ENCODE measurements around the gene PAWR. TPM values are rescaled to one million over a fixed set of nuclear protein-coding genes. Genes with fewer than 3 reads are reported as not detected.

The PAWR gene
- total RNA-seq, 4 donors from 2014 or later: 86.7 to 174 (median 95.8) TPM

GRCh38 chr12:79559591-79559990 is 131.2 kb downstream of the PAWR start:
- Histone ChIP-seq H3K27me3 (no peaks in the 10 kb centered on the region), H3K27ac (no peak overlapping the region), H3K4me1 (peaks cover 0 to 22% (median 1%) of the 10 kb centered on the region in 4 donors), H3K4me3 (no peak overlapping the region), H3K9me3 (peaks cover 0 to 6% (median 0%) of the 10 kb centered on the region in 4 donors), H3K36me3 (peaks cover 0 to 6% (median 0%) of the 10 kb centered on the region in 3 donors)
- no peak for DNase-seq
- no peak for TF ChIP-seq CTCF (IDR thresholded peaks at IDR 0.05)
- no peak for TF ChIP-seq POLR2A (IDR thresholded peaks at IDR 0.05)

GRCh38 chr12:79558924-79559469 is 131.8 kb downstream of the PAWR start:
- H3K27me3 ChIP-seq: no peaks in the 10 kb centered on the region
- no peak for DNase-seq
- TF ChIP-seq CTCF (IDR thresholded peaks at IDR 0.05): no peak
- TF ChIP-seq POLR2A (IDR thresholded peaks at IDR 0.05): no peak
- peaks cover 0 to 22% (median 1%) of the 10 kb centered on the region in 4 donors for H3K4me1 ChIP-seq
- H3K9me3 ChIP-seq: peaks cover 0 to 6% (median 0%) of the 10 kb centered on the region in 4 donors
- H3K36me3 ChIP-seq: peaks cover 0 to 6% (median 0%) of the 10 kb centered on the region in 3 donors
- H3K27ac ChIP-seq: no peak overlapping the region
- no peak overlapping the region for H3K4me3 ChIP-seq

- Histone ChIP-seq H3K4me1 (peaks cover 0 to 22% (median 1%) of the 10 kb centered on the region in 4 donors), H3K4me3 (no peak overlapping the region), H3K27me3 (no peaks in the 10 kb centered on the region), H3K9me3 (peaks cover 0 to 6% (median 0%) of the 10 kb centered on the region in 4 donors), H3K27ac (no peak overlapping the region), H3K36me3 (peaks cover 0 to 10% (median 0%) of the 10 kb centered on the region in 3 donors)
- no peak for DNase-seq
- no peak for TF ChIP-seq CTCF (IDR thresholded peaks at IDR 0.05)
- no peak for TF ChIP-seq POLR2A (IDR thresholded peaks at IDR 0.05)
Observed at GRCh38 chr12:79557690-79558315, 133.0 kb downstream of the PAWR start.

- TF ChIP-seq CTCF (IDR thresholded peaks at IDR 0.05) (peak in 4 of 6 experiments; percentile 26 to 86 (median 84)), POLR2A (IDR thresholded peaks at IDR 0.05) (no peak)
- Histone ChIP-seq H3K36me3 (peaks cover 0 to 6% (median 0%) of the 10 kb centered on the region in 3 donors), H3K9me3 (no peaks in the 10 kb centered on the region), H3K27me3 (no peaks in the 10 kb centered on the region), H3K27ac (peak overlapping the region in 1 of 4 donors; percentile 35), H3K4me1 (peaks cover 0 to 19% (median 1%) of the 10 kb centered on the region in 4 donors), H3K4me3 (no peak overlapping the region)
- DNase-seq: no peak
Observed at GRCh38 chr12:79555028-79555925, 135.5 kb downstream of the PAWR start.

GRCh38 chr12:79553863-79554574 is 136.7 kb downstream of the PAWR start:
- no peak for DNase-seq

More at GRCh38 chr12:79553863-79554574, 136.7 kb downstream of the PAWR start:
- Histone ChIP-seq H3K27ac (no peak overlapping the region), H3K36me3 (peaks cover 0 to 6% (median 0%) of the 10 kb centered on the region in 3 donors), H3K4me1 (peaks cover 0 to 8% (median 0%) of the 10 kb centered on the region in 4 donors), H3K9me3 (no peaks in the 10 kb centered on the region), H3K27me3 (no peaks in the 10 kb centered on the region), H3K4me3 (no peak overlapping the region)
- TF ChIP-seq CTCF (IDR thresholded peaks at IDR 0.05): no peak
- TF ChIP-seq POLR2A (IDR thresholded peaks at IDR 0.05): no peak

Measured in Peyer's patch (tissue), 4 donors.